NB4 (cell line): Measurements from ENCODE around the gene KIFAP3.

ENCODE experiments used
- MYC ChIP-seq: IDR thresholded peaks from 2 replicates; pipeline ENCODE4 v1.6.1; 2011; ENCODE audit warnings: low read depth, low read length
- POLR2A ChIP-seq: IDR thresholded peaks from 2 replicates; pipeline ENCODE4 v1.6.1; 2011; ENCODE audit warnings: mild to moderate bottlenecking; ENCODE audit not compliant: insufficient read length; ENCODE audit errors: extremely low read depth
- TF ChIP-seq, protein P1 (sequence below): IDR thresholded peaks from one replicate; pipeline ENCODE4 v1.5.1; 2012; ENCODE audit warnings: low read depth, low read length
- TF ChIP-seq, protein P2 (sequence below): IDR thresholded peaks from 2 replicates; pipeline ENCODE4 v1.6.1; 2011; ENCODE audit warnings: low read depth, low read length

DNA sequence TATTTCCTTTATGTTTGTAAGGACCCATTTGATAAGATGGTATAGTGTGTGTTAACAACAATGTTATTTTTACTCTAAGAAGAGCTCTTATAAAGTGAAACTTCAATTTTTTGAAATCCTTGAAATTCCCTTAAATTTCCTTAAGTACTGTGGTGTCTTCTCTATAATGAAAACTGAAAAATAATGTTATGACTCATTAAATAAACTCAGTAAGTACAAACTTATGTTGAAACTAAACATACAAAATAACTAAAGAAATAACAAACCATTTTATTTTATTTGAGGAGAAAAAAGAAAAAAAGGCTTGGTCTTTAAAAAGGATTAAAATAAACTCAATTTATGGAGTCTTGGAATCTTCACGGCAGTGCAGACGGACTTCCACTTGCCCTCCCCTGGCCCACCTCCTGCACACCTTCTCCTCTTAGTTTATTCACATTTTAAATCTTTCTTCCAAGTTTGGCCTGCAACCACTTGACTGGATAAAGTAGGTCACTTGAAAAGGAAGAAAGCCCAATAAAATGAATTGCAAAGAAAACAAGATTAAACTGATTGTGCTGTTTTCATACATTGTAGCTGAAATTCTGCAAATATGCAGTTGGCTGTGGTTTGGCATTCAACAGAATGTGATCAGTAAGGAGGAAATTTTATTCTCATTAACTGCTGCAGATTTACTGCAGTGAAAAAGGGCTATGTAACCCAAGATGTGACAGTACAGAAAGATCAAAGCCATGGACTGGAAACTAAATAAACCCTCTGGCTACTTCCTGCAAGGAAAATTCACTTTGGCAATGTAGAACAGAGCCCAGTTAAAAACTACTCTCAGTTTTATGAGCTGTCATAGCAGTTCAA is 132.3 kb downstream of the KIFAP3 start:
- TF ChIP-seq, protein P1, sequence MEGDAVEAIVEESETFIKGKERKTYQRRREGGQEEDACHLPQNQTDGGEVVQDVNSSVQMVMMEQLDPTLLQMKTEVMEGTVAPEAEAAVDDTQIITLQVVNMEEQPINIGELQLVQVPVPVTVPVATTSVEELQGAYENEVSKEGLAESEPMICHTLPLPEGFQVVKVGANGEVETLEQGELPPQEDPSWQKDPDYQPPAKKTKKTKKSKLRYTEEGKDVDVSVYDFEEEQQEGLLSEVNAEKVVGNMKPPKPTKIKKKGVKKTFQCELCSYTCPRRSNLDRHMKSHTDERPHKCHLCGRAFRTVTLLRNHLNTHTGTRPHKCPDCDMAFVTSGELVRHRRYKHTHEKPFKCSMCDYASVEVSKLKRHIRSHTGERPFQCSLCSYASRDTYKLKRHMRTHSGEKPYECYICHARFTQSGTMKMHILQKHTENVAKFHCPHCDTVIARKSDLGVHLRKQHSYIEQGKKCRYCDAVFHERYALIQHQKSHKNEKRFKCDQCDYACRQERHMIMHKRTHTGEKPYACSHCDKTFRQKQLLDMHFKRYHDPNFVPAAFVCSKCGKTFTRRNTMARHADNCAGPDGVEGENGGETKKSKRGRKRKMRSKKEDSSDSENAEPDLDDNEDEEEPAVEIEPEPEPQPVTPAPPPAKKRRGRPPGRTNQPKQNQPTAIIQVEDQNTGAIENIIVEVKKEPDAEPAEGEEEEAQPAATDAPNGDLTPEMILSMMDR, result no peak
- TF ChIP-seq POLR2A (no peak), MYC (no peak)
- TF ChIP-seq, protein P2, sequence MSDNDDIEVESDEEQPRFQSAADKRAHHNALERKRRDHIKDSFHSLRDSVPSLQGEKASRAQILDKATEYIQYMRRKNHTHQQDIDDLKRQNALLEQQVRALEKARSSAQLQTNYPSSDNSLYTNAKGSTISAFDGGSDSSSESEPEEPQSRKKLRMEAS, result no peak
